Measurements from ENCODE around the gene SLC17A8.
"Not testable (repeated sequence)": the region's sequence is repeated elsewhere in the genome, so short reads cannot be mapped to it uniquely, and the experiment has no call there.

The SLC17A8 gene

DNA sequence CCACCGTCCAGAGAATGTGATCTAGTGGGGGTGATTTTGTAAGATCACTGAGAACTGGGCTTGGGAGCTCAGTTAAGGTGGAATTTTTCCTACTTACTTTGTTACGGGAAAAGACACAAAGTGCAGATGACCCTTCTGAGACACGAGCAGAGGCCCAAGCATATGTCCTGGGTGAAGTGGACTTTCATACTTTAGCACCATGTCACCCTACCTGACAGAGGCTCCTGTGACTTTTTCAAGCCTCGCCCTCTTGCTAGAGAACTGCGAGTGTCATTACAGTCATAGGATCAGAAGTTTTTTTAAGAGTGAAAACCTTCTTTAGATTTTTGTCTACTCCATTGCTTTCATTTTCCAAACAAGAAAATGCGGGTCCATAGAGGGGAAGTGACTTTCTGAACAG is 56.1 kb downstream of the SLC17A8 start:
- Histone ChIP-seq H3K27me3 (ENCODE audit: low read depth) (peaks cover 5% of the 10 kb centered on the region; the same call in 1 of the 2 replicates), H3K36me3 (replicated peaks) (no peaks in the 10 kb centered on the region), H3K4me1 (no peaks in the 10 kb centered on the region), H3K4me3 (no peak overlapping the region), H3K9me3 (peaks cover 2% of the 10 kb centered on the region; the same call in 1 of the 2 replicates)
- no peak for DNase-seq (ENCODE audit: low spot score in 2 of 2)
- in situ Hi-C loops (cut with MboI; ENCODE audit: low sequenced_read_pairs): no loop called here

- H3K27me3 ChIP-seq (ENCODE audit: low read depth): peaks cover 5% of the 10 kb centered on the region; the same call in 1 of the 2 replicates
- in situ Hi-C loops (cut with MboI; ENCODE audit: low sequenced_read_pairs): no loop called here
- no peaks in the 10 kb centered on the region for H3K4me1 ChIP-seq
- H3K4me3 ChIP-seq: no peak overlapping the region
- H3K36me3 ChIP-seq (replicated peaks): no peaks in the 10 kb centered on the region
- peaks cover 2% of the 10 kb centered on the region; the same call in 1 of the 2 replicates for H3K9me3 ChIP-seq
- no peak for DNase-seq (ENCODE audit: low spot score in 2 of 2)
Measured at GRCh38 chr12:100414739-100415138, 57.9 kb downstream of the SLC17A8 start.

DNA sequence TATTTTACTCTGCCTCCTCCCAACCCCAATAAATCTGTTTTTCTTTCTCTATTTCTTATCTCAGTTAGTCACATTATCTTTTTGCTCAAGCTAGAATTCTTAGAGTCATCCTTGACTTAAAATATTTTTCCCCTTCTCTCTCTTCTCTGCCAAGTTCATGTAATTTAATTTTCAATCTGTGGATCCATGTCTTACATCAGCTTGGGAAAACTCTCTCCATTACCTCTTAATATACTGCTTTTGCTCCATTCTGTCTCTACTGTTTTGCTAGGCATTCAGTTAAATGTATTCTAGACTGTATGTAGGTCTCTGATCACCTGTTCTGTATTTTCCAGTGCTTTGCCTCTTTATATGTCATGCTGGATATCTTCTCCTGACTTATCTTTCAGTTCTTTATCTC is 65.8 kb downstream of the SLC17A8 start:
- Histone ChIP-seq H3K36me3 (replicated peaks) (no peaks in the 10 kb centered on the region), H3K27me3 (ENCODE audit: low read depth) (peaks cover 2% of the 10 kb centered on the region), H3K9me3 (peaks cover 4% of the 10 kb centered on the region; the same call in 1 of the 2 replicates), H3K4me3 (no peak overlapping the region), H3K4me1 (no peaks in the 10 kb centered on the region)
- no peak for DNase-seq (ENCODE audit: low spot score in 2 of 2)
- in situ Hi-C loops (cut with MboI; ENCODE audit: low sequenced_read_pairs): no loop called here

- in situ Hi-C loops (cut with MboI; ENCODE audit: low sequenced_read_pairs): no loop called here
- Histone ChIP-seq H3K36me3 (replicated peaks) (no peaks in the 10 kb centered on the region), H3K4me1 (no peaks in the 10 kb centered on the region), H3K4me3 (no peak overlapping the region), H3K9me3 (peaks cover 4% of the 10 kb centered on the region; the same call in 1 of the 2 replicates), H3K27me3 (ENCODE audit: low read depth) (no peaks in the 10 kb centered on the region; the same call in 1 of the 2 replicates)
- no peak for DNase-seq (ENCODE audit: low spot score in 2 of 2)
Measured at GRCh38 chr12:100426145-100426544, 69.3 kb downstream of the SLC17A8 start.

DNA sequence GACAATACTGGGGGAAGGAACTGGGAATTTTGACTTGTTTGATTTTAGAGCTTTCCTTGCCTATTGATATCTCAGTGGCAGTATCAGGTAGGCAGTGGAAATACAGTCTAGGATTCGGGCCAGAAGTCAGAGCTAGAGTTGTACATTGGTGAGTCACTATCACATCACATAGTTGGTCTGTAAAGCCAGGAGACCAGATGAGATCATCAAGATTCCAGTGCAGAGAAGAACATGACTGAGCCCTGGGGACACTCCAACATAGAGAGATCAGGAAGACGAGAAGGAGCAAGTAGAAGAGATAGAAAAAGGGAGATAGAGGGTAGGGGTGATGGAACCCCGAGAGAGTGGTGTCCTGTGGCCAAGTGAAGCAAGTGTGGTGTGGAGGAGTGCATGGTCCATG is 70.2 kb downstream of the SLC17A8 start:
- no peaks in the 10 kb centered on the region for H3K27me3 ChIP-seq (ENCODE audit: low read depth)
- H3K9me3 ChIP-seq: peaks cover 4% of the 10 kb centered on the region; the same call in 1 of the 2 replicates
- no peak overlapping the region for H3K4me3 ChIP-seq
- in situ Hi-C loops (cut with MboI; ENCODE audit: low sequenced_read_pairs): no loop called here
- no peaks in the 10 kb centered on the region for H3K36me3 ChIP-seq (replicated peaks)
- H3K4me1 ChIP-seq: no peaks in the 10 kb centered on the region
- DNase-seq (ENCODE audit: low spot score in 2 of 2): no peak

DNA sequence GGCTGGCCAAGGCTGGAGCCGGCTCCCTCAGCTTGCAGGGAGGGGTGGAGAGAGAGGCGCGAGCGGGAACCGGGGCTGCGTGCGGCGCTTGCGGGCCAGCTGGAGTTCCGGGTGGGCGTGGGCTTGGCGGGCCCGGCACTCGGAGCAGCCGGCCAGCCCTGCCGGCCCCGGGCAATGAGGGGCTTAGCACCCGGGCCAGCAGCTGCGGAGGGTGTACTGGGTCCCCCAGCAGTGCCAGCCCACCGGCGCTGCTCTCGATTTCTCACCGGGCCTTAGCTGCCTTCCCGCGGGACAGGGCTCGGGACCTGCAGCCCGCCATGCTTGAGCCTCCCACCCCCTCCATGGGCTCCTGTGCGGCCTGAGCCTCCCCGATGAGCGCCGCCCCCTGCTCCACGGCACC is 73.4 kb downstream of the SLC17A8 start:
- H3K36me3 ChIP-seq (replicated peaks); in situ Hi-C loops (cut with MboI; ENCODE audit: low sequenced_read_pairs); H3K4me3 ChIP-seq; H3K9me3 ChIP-seq; H3K27me3 ChIP-seq (ENCODE audit: low read depth); H3K4me1 ChIP-seq; DNase-seq (ENCODE audit: low spot score in 2 of 2): not testable (repeated sequence)

- Histone ChIP-seq H3K27me3 (ENCODE audit: low read depth) (no peaks in the 10 kb centered on the region), H3K9me3 (no peaks in the 10 kb centered on the region), H3K4me3 (no peak overlapping the region), H3K4me1 (0 out of 2 replicates have a peak, but pooled peaks cover 6% of the 10 kb centered on the region), H3K36me3 (replicated peaks) (no peaks in the 10 kb centered on the region)
- in situ Hi-C loops (cut with MboI; ENCODE audit: low sequenced_read_pairs): no loop called here
- DNase-seq (ENCODE audit: low spot score in 2 of 2): no peak
Measured at GRCh38 chr12:100433701-100434100, 76.8 kb downstream of the SLC17A8 start.

DNA sequence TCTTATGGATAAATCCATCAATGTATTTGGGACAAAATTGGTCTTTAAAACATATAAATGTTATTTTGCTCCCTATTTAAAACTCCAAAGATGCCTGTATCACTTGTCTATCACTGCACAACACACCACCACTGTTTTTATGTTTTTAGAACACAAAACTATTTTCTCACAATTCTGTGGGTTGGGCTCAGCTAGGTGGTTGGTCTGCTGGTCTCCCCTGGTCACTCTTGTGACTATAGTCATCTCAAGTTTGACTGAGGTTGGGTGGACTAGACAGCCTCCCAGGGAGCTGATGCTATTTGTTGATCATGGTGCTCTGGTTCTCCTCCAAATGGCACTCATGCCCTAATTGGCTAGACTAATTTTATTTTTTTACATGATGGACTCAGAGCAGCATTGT is 77.3 kb downstream of the SLC17A8 start:
- Histone ChIP-seq H3K9me3 (no peaks in the 10 kb centered on the region), H3K27me3 (ENCODE audit: low read depth) (no peaks in the 10 kb centered on the region), H3K4me3 (no peak overlapping the region), H3K4me1 (0 out of 2 replicates have a peak, but pooled peaks cover 6% of the 10 kb centered on the region), H3K36me3 (replicated peaks) (no peaks in the 10 kb centered on the region)
- no peak for DNase-seq (ENCODE audit: low spot score in 2 of 2)
- in situ Hi-C loops (cut with MboI; ENCODE audit: low sequenced_read_pairs): no loop called here

GRCh38 chr12:100435957-100436356 is 79.1 kb downstream of the SLC17A8 start:
- Histone ChIP-seq H3K9me3 (no peaks in the 10 kb centered on the region), H3K36me3 (replicated peaks) (no peaks in the 10 kb centered on the region), H3K4me1 (0 out of 2 replicates have a peak, but pooled peaks cover 6% of the 10 kb centered on the region), H3K4me3 (no peak overlapping the region), H3K27me3 (ENCODE audit: low read depth) (no peaks in the 10 kb centered on the region)
- in situ Hi-C loops (cut with MboI; ENCODE audit: low sequenced_read_pairs): no loop called here
- no peak for DNase-seq (ENCODE audit: low spot score in 2 of 2)

- Histone ChIP-seq H3K36me3 (replicated peaks) (no peaks in the 10 kb centered on the region), H3K27me3 (ENCODE audit: low read depth) (no peaks in the 10 kb centered on the region), H3K4me1 (0 out of 2 replicates have a peak, but pooled peaks cover 6% of the 10 kb centered on the region), H3K4me3 (no peak overlapping the region), H3K9me3 (no peaks in the 10 kb centered on the region)
- in situ Hi-C loops (cut with MboI; ENCODE audit: low sequenced_read_pairs): no loop called here
- peak; percentile 21 to 27 for DNase-seq (ENCODE audit: low spot score in 2 of 2)
Measured at GRCh38 chr12:100437038-100437841, 80.4 kb downstream of the SLC17A8 start.

GRCh38 chr12:100439797-100440196 is 82.9 kb downstream of the SLC17A8 start:
- H3K4me1 ChIP-seq: 0 out of 2 replicates have a peak, but pooled peaks cover 6% of the 10 kb centered on the region
- no peak for DNase-seq (ENCODE audit: low spot score in 2 of 2)
- H3K9me3 ChIP-seq: no peaks in the 10 kb centered on the region
- H3K4me3 ChIP-seq: no peak overlapping the region
- H3K36me3 ChIP-seq (replicated peaks): no peaks in the 10 kb centered on the region
- no peaks in the 10 kb centered on the region for H3K27me3 ChIP-seq (ENCODE audit: low read depth)
- in situ Hi-C loops (cut with MboI; ENCODE audit: low sequenced_read_pairs): no loop called here

- DNase-seq (ENCODE audit: low spot score in 2 of 2): no peak
- H3K27me3 ChIP-seq (ENCODE audit: low read depth): no peaks in the 10 kb centered on the region
- H3K4me3 ChIP-seq: no peak overlapping the region
- H3K36me3 ChIP-seq (replicated peaks): no peaks in the 10 kb centered on the region
- H3K9me3 ChIP-seq: no peaks in the 10 kb centered on the region
- in situ Hi-C loops (cut with MboI; ENCODE audit: low sequenced_read_pairs): no loop called here
- H3K4me1 ChIP-seq: 0 out of 2 replicates have a peak, but pooled peaks cover 3% of the 10 kb centered on the region
Measured at GRCh38 chr12:100442403-100442802, 85.5 kb downstream of the SLC17A8 start.

- Histone ChIP-seq H3K36me3 (replicated peaks) (no peaks in the 10 kb centered on the region), H3K27me3 (ENCODE audit: low read depth) (no peaks in the 10 kb centered on the region), H3K9me3 (no peaks in the 10 kb centered on the region), H3K4me3 (no peak overlapping the region), H3K4me1 (no peaks in the 10 kb centered on the region)
- no peak for DNase-seq (ENCODE audit: low spot score in 2 of 2)
- in situ Hi-C loops (cut with MboI; ENCODE audit: low sequenced_read_pairs): no loop called here
Measured at GRCh38 chr12:100443434-100443833, 86.6 kb downstream of the SLC17A8 start.

- no peaks in the 10 kb centered on the region for H3K27me3 ChIP-seq (ENCODE audit: low read depth)
- in situ Hi-C loops (cut with MboI; ENCODE audit: low sequenced_read_pairs): no loop called here
Measured at GRCh38 chr12:100445081-100445481, 88.2 kb downstream of the SLC17A8 start.

More at GRCh38 chr12:100445081-100445481, 88.2 kb downstream of the SLC17A8 start:
- Histone ChIP-seq H3K36me3 (replicated peaks) (no peaks in the 10 kb centered on the region), H3K4me1 (no peaks in the 10 kb centered on the region), H3K4me3 (no peak overlapping the region), H3K9me3 (no peaks in the 10 kb centered on the region)
- DNase-seq (ENCODE audit: low spot score in 2 of 2): no peak

All from HAP-1 (cell line).